ENCODE results near the gene MEX3C.

MEX3C gene

GRCh38 chr18:51197661-51198424 lies at the start of gene MEX3C:
TSS of gene MEX3C (minus strand) at chr18:51197681. CDS start at chr18:51197320, 361 bp downstream.
- DNase-seq (ENCODE audit: low spot score) = peak; percentile 98

GRCh38 chr18:51241226-51241625 lies 43.7 kb upstream of the MEX3C start:
- no peak for DNase-seq (ENCODE audit: low spot score)

GRCh38 chr18:51236225-51236624 lies 38.7 kb upstream of the MEX3C start:
- peak; percentile 18 for DNase-seq (ENCODE audit: low spot score)

GRCh38 chr18:51235009-51235789 lies 37.7 kb upstream of the MEX3C start:
- DNase-seq (ENCODE audit: low spot score) = no peak

GRCh38 chr18:51234117-51235008 lies 36.9 kb upstream of the MEX3C start:
- DNase-seq (ENCODE audit: low spot score) = no peak

GRCh38 chr18:51229328-51229727 lies 31.8 kb upstream of the MEX3C start:
- DNase-seq (ENCODE audit: low spot score) = no peak

- no peak for DNase-seq (ENCODE audit: low spot score)
These were observed 30.2 kb upstream of the MEX3C start for GRCh38 chr18:51227660-51228059.

- DNase-seq (ENCODE audit: low spot score) = no peak
These were observed 29.3 kb upstream of the MEX3C start for GRCh38 chr18:51226587-51227350.

GRCh38 chr18:51226068-51226467 lies 28.6 kb upstream of the MEX3C start:
- no peak for DNase-seq (ENCODE audit: low spot score)

GRCh38 chr18:51212606-51213005 lies 15.1 kb upstream of the MEX3C start:
- no peak for DNase-seq (ENCODE audit: low spot score)

GRCh38 chr18:51211552-51211951 lies 14.1 kb upstream of the MEX3C start:
- DNase-seq (ENCODE audit: low spot score) = peak; percentile 55

GRCh38 chr18:51196811-51197660 lies 445 bp downstream of the MEX3C start:
- DNase-seq (ENCODE audit: low spot score) = peak; percentile 60

- DNase-seq (ENCODE audit: low spot score) = peak; percentile 58
These were observed 1.2 kb downstream of the MEX3C start for GRCh38 chr18:51196118-51196810.

- no peak for DNase-seq (ENCODE audit: low spot score)
These were observed 1.9 kb downstream of the MEX3C start for GRCh38 chr18:51195451-51196117.

GRCh38 chr18:51195086-51195450 lies 2.4 kb downstream of the MEX3C start:
- DNase-seq (ENCODE audit: low spot score) = no peak

- DNase-seq (ENCODE audit: low spot score) = no peak
These were observed 2.9 kb downstream of the MEX3C start for GRCh38 chr18:51194604-51195003.

GRCh38 chr18:51193621-51194287 lies 3.7 kb downstream of the MEX3C start:
- DNase-seq (ENCODE audit: low spot score) = peak; percentile 12

GRCh38 chr18:51192696-51193095 lies 4.8 kb downstream of the MEX3C start:
- no peak for DNase-seq (ENCODE audit: low spot score)

GRCh38 chr18:51192026-51192425 lies 5.5 kb downstream of the MEX3C start:
- no peak for DNase-seq (ENCODE audit: low spot score)
